GM21576 (cell line): ENCODE measurements around the gene PKP2.

Experiments
- ATAC-seq: cut with Tn5 transposase; IDR thresholded peaks from one replicate; pipeline ENCODE4 v1.9.1; 2021; ENCODE audit warnings: mild to moderate bottlenecking, moderate library complexity; ENCODE audit not compliant: unreplicated experiment

The PKP2 gene

GRCh38 chr12:32896432-32897280, at the start of gene PKP2:
Gene PKP2, minus strand, starts transcription at chr12:32896777. Its CDS starts 46 bp downstream, at chr12:32896731.
- peak; percentile 52 for ATAC-seq

DNA sequence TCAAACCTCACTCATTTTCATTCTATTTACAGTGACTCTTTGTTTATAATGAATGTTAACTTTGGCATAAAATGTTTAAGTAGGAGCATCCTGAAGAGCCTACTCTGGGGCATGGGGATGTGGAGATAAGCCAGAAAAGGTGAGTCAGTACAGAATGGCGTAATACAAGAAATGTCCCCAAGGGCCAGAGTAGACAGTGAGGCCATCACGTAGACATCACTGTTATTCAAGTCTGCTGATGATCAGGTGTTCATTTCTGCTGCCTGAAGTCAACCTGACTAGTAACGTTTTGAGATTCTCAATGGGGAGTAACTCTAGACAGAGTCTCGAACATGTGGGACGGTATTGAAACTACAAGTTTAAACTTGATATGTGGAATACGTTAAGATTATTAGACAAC, 47.6 kb upstream of the PKP2 start:
- ATAC-seq = no peak

- ATAC-seq = no peak
These were observed 43.2 kb upstream of the PKP2 start for GRCh38 chr12:32939801-32940200.

- ATAC-seq = no peak
These were observed 30.4 kb upstream of the PKP2 start for GRCh38 chr12:32926963-32927362.

GRCh38 chr12:32926356-32926755, 29.8 kb upstream of the PKP2 start:
- ATAC-seq = no peak

GRCh38 chr12:32922546-32923297, 26.1 kb upstream of the PKP2 start:
- no peak for ATAC-seq

- ATAC-seq = no peak
These were observed 24.8 kb upstream of the PKP2 start for GRCh38 chr12:32921397-32921796.

DNA sequence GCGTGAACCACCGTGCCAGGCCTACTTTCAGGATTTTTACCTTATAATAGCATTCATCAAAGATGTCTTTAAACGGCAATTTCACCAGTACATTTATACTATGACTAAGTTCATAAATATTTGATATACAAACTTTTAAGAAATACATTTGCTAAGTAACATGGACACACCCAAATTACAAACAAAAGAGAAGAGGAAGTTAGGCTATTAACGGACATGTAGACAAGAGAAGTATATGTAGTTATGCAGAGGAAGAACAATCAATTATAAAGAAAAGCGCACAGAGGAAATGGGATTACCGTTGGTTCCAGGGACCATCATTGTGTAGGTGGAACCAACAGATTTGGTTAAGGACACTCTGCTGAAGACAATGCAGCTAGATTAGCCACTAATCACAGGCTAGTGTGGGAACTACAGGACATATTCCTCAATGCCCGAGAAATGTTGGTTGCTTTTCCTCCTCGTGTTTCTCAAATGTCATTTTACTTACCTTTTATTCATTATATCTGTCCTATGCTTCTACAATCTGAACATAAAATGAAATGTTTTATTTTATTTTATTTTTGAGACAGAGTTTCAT, 24.0 kb upstream of the PKP2 start:
- no peak for ATAC-seq

GRCh38 chr12:32918890-32919801, 22.6 kb upstream of the PKP2 start:
- no peak for ATAC-seq

- no peak for ATAC-seq
These were observed 20.6 kb upstream of the PKP2 start for GRCh38 chr12:32917094-32917611.

GRCh38 chr12:32907898-32908476, 11.4 kb upstream of the PKP2 start:
- ATAC-seq = no peak

- no peak for ATAC-seq
These were observed 10.6 kb upstream of the PKP2 start for GRCh38 chr12:32907166-32907565.

- peak; percentile 99 for ATAC-seq
These were observed 10.0 kb upstream of the PKP2 start for GRCh38 chr12:32906399-32907165.

- no peak for ATAC-seq
These were observed 7.2 kb upstream of the PKP2 start for GRCh38 chr12:32903763-32904162.

- ATAC-seq = no peak
These were observed 6.7 kb upstream of the PKP2 start for GRCh38 chr12:32903318-32903717.

- ATAC-seq = no peak
These were observed 5.9 kb upstream of the PKP2 start for GRCh38 chr12:32902287-32902997.

GRCh38 chr12:32901553-32901952, 5.0 kb upstream of the PKP2 start:
- ATAC-seq = no peak

DNA sequence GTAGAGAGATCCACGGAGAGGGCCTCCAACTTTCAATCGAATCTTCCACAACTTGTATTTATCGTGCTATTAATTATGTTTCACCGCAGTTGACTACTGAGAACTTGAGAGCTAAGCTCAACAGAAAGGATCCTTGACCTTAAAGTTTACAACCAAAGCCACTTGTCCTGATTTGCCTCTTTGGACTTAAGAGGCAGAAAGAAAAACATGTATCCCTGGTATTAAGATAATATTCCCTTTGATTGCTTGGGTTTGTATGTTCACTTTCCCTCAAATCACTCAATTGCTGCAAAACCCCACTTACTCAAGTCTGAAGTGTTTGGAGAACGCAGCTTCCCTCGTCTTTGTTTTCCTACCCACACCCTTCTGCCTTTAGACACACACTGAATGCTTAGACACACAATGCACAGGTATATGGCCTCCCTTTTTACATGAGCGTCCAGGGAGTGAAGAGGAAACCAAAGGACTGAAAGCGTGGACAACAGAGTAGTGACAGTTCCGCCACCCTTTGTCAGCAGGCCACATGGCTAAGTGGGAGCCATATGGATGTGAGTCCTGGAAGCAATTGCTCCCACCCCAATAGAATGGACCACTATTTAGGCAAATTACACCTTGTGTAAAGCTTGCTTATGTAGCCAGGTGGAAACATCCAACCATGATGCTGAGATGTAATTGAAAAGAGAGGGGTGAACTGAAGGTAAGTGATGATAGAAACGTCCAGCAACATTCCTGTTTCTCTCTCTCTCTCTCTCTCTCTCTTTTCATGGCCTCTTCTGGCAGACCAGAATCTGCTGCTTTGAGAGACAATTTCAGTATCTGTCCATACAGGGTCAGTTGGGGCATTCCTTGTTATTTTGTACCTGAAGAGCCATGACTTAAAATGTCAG, 1.4 kb upstream of the PKP2 start:
- ATAC-seq = no peak
